Activated CD8-positive, alpha-beta T cell treated with anti-CD3 and anti-CD28 coated beads, Interleukin-2, amount 10 ng/mL, durations not matched to agents 7 days and 5 days (primary cell): ENCODE results near the gene VSNL1. TPM values are rescaled to one million over a fixed set of nuclear protein-coding genes. Genes with fewer than 3 reads are reported as not detected.

Source experiments
- ATAC-seq: fragments of 150-1000 bp; cut with Tn5 transposase; one replicate; pipeline ENCODE4 v1.10.0; 2021; ENCODE audit warnings: moderate library complexity
- CTCF ChIA-PET: fragments of 350-600 bp; sonication (Branson Sonifier 250); formaldehyde crosslinking; loops from one replicate; lab custom pipeline; 2021; ENCODE audit warnings: antibody characterized with exemption; lab: Charles Lee
- POLR2A ChIA-PET: fragments of 350-600 bp; sonication (Branson Sonifier 250); formaldehyde crosslinking; loops from one replicate; lab custom pipeline; 2021; ENCODE audit warnings: antibody characterized with exemption; lab: Charles Lee
- DNase-seq: peaks from one replicate; pipeline ENCODE4 v3.0.0-alpha.2; 2020
- H3K27ac Mint-ChIP-seq: one replicate; pipeline ENCODE4 v1.8.0; 2021; ENCODE audit warnings: mild to moderate bottlenecking, mixed read lengths
- H3K27me3 Mint-ChIP-seq: one replicate; pipeline ENCODE4 v1.8.0; 2021; ENCODE audit warnings: low read depth, mixed read lengths
- H3K36me3 Mint-ChIP-seq: one replicate; pipeline ENCODE4 v1.8.0; 2021; ENCODE audit warnings: low read depth, mixed read lengths
- H3K4me1 Mint-ChIP-seq: one replicate; pipeline ENCODE4 v1.8.0; 2021; ENCODE audit warnings: low read depth, mixed read lengths
- H3K4me3 Mint-ChIP-seq: one replicate; pipeline ENCODE4 v1.8.0; 2021; ENCODE audit warnings: mild to moderate bottlenecking, mixed read lengths
- H3K9me3 Mint-ChIP-seq: one replicate; pipeline ENCODE4 v1.8.0; 2022; ENCODE audit warnings: mixed read lengths; ENCODE audit not compliant: insufficient read depth
- total RNA-seq, 2 experiments: library from RNA; stranded (reverse); gene quantifications; one replicate each; pipeline ENCODE4 v1.2.3, GENCODE V29; 2021

VSNL1 gene
- total RNA-seq, 2 experiments from 2014 or later = not detected

GRCh38 chr2:17589406-17590035, 49.0 kb downstream of the VSNL1 start:
- ATAC-seq (no peak), DNase-seq (no peak)
- ChIA-PET CTCF (no interaction called here), POLR2A (no interaction called here)
- Mint-ChIP-seq H3K27me3 (peaks cover 5% of the 10 kb centered on the region), H3K4me3 (no peak overlapping the region), H3K9me3 (no peaks in the 10 kb centered on the region), H3K36me3 (no peaks in the 10 kb centered on the region), H3K27ac (no peak overlapping the region), H3K4me1 (no peaks in the 10 kb centered on the region)

- ChIA-PET POLR2A (no interaction called here), CTCF (no interaction called here)
- DNase-seq (no peak), ATAC-seq (no peak)
- Mint-ChIP-seq H3K27ac (no peak overlapping the region), H3K9me3 (no peaks in the 10 kb centered on the region), H3K36me3 (no peaks in the 10 kb centered on the region), H3K4me3 (no peak overlapping the region), H3K4me1 (no peaks in the 10 kb centered on the region), H3K27me3 (peaks cover 5% of the 10 kb centered on the region)
Observed at GRCh38 chr2:17590342-17590911, 49.9 kb downstream of the VSNL1 start.

GRCh38 chr2:17591846-17592245, 51.4 kb downstream of the VSNL1 start:
- Mint-ChIP-seq H3K4me1 (no peaks in the 10 kb centered on the region), H3K4me3 (no peak overlapping the region), H3K36me3 (no peaks in the 10 kb centered on the region), H3K9me3 (no peaks in the 10 kb centered on the region), H3K27ac (no peak overlapping the region), H3K27me3 (peaks cover 7% of the 10 kb centered on the region)
- CTCF ChIA-PET = no interaction called here
- DNase-seq (no peak), ATAC-seq (no peak)
- POLR2A ChIA-PET = no interaction called here

- no peak overlapping the region for H3K4me3 Mint-ChIP-seq
- ATAC-seq = no peak
- peaks cover 10% of the 10 kb centered on the region for H3K27me3 Mint-ChIP-seq
- H3K27ac Mint-ChIP-seq = no peak overlapping the region
- POLR2A ChIA-PET = no interaction called here
- no peaks in the 10 kb centered on the region for H3K9me3 Mint-ChIP-seq
- CTCF ChIA-PET = no interaction called here
- H3K4me1 Mint-ChIP-seq = no peaks in the 10 kb centered on the region
- no peak for DNase-seq
- H3K36me3 Mint-ChIP-seq = no peaks in the 10 kb centered on the region
Observed at GRCh38 chr2:17592731-17593409, 52.4 kb downstream of the VSNL1 start.

GRCh38 chr2:17593445-17593840, 52.9 kb downstream of the VSNL1 start:
- ChIA-PET POLR2A (no interaction called here), CTCF (no interaction called here)
- Mint-ChIP-seq H3K36me3 (no peaks in the 10 kb centered on the region), H3K4me3 (no peak overlapping the region), H3K4me1 (no peaks in the 10 kb centered on the region), H3K27ac (no peak overlapping the region), H3K27me3 (peaks cover 10% of the 10 kb centered on the region), H3K9me3 (no peaks in the 10 kb centered on the region)
- no peak for DNase-seq
- ATAC-seq = no peak

- Mint-ChIP-seq H3K9me3 (no peaks in the 10 kb centered on the region), H3K27ac (no peak overlapping the region), H3K36me3 (no peaks in the 10 kb centered on the region), H3K4me3 (no peak overlapping the region), H3K4me1 (no peaks in the 10 kb centered on the region), H3K27me3 (peaks cover 10% of the 10 kb centered on the region)
- no peak for ATAC-seq
- ChIA-PET POLR2A (no interaction called here), CTCF (no interaction called here)
- no peak for DNase-seq
Observed at GRCh38 chr2:17593841-17594491, 53.5 kb downstream of the VSNL1 start.

- H3K36me3 Mint-ChIP-seq = no peaks in the 10 kb centered on the region
- no peak for ATAC-seq
- ChIA-PET POLR2A (no interaction called here), CTCF (no interaction called here)
- no peaks in the 10 kb centered on the region for H3K4me1 Mint-ChIP-seq
- peaks cover 10% of the 10 kb centered on the region for H3K27me3 Mint-ChIP-seq
- H3K27ac Mint-ChIP-seq = no peak overlapping the region
- no peaks in the 10 kb centered on the region for H3K9me3 Mint-ChIP-seq
- no peak for DNase-seq
- no peak overlapping the region for H3K4me3 Mint-ChIP-seq
Observed at GRCh38 chr2:17594533-17595401, 54.3 kb downstream of the VSNL1 start.

GRCh38 chr2:17599617-17600016, 59.1 kb downstream of the VSNL1 start:
- Mint-ChIP-seq H3K36me3 (no peaks in the 10 kb centered on the region), H3K27ac (no peak overlapping the region), H3K4me3 (no peak overlapping the region), H3K9me3 (no peaks in the 10 kb centered on the region), H3K27me3 (peaks cover 6% of the 10 kb centered on the region), H3K4me1 (no peaks in the 10 kb centered on the region)
- ATAC-seq (no peak), DNase-seq (no peak)
- ChIA-PET POLR2A (no interaction called here), CTCF (no interaction called here)

GRCh38 chr2:17600556-17601204, 60.2 kb downstream of the VSNL1 start:
- Mint-ChIP-seq H3K27ac (no peak overlapping the region), H3K4me1 (no peaks in the 10 kb centered on the region), H3K4me3 (no peak overlapping the region), H3K9me3 (no peaks in the 10 kb centered on the region), H3K27me3 (peaks cover 6% of the 10 kb centered on the region), H3K36me3 (no peaks in the 10 kb centered on the region)
- no peak for ATAC-seq
- ChIA-PET CTCF (no interaction called here), POLR2A (no interaction called here)
- DNase-seq = no peak

- Mint-ChIP-seq H3K9me3 (no peaks in the 10 kb centered on the region), H3K4me3 (no peak overlapping the region), H3K4me1 (no peaks in the 10 kb centered on the region), H3K36me3 (no peaks in the 10 kb centered on the region), H3K27me3 (no peaks in the 10 kb centered on the region), H3K27ac (no peak overlapping the region)
- DNase-seq (no peak), ATAC-seq (no peak)
- ChIA-PET POLR2A (no interaction called here), CTCF (no interaction called here)
Observed at GRCh38 chr2:17604050-17604449, 63.6 kb downstream of the VSNL1 start.

- Mint-ChIP-seq H3K27me3 (peaks cover 3% of the 10 kb centered on the region), H3K27ac (no peak overlapping the region), H3K4me3 (no peak overlapping the region), H3K4me1 (no peaks in the 10 kb centered on the region), H3K36me3 (no peaks in the 10 kb centered on the region), H3K9me3 (no peaks in the 10 kb centered on the region)
- DNase-seq = no peak
- ChIA-PET POLR2A (no interaction called here), CTCF (no interaction called here)
- no peak for ATAC-seq
Observed at GRCh38 chr2:17605696-17606095, 65.2 kb downstream of the VSNL1 start.
